Urinary bladder (tissue), 4 donors: ENCODE measurements around the gene CANX. TPM values are rescaled to one million over a fixed set of nuclear protein-coding genes. Genes with fewer than 3 reads are reported as not detected.

Experiments used
- DNase-seq: peaks from one replicate; pipeline ENCODE4 v3.0.0-alpha.2; 2015; ENCODE audit errors: extremely low spot score
- H3K27ac ChIP-seq: one replicate; pipeline ENCODE4 v1.5.1; 2013; ENCODE audit warnings: low read depth, mild to moderate bottlenecking, moderate library complexity
- H3K36me3 ChIP-seq: one replicate; pipeline ENCODE4 v1.6.1; 2013; ENCODE audit warnings: mild to moderate bottlenecking, moderate library complexity; ENCODE audit not compliant: insufficient read depth
- H3K4me1 ChIP-seq: one replicate; pipeline ENCODE4 v1.6.1; 2013; ENCODE audit warnings: mild to moderate bottlenecking, moderate library complexity; ENCODE audit not compliant: insufficient read depth
- H3K4me3 ChIP-seq: one replicate; pipeline ENCODE4 v1.5.1; 2013; ENCODE audit warnings: low read depth, low read length
- WGBS: extraction: QIAGEN DNeasy Blood & Tissue Kit; methylation state at CpG from one replicate; pipeline ENCODE4 v1.1.7; 2013; 5-methylcytosine and 5-hydroxymethylcytosine counted together
- polyA plus RNA-seq: library from polyadenylated mRNA; stranded (reverse); fragments of 200-250 nt; gene quantifications from one replicate; pipeline ENCODE4 v1.2.3, GENCODE V29; 2013
- total RNA-seq: library from RNA; depleted of rRNA; stranded (reverse); fragments of >200 nt; gene quantifications from one replicate; pipeline ENCODE4 v1.2.3, GENCODE V29; 2014
- donor health status: healthy with polysubstance abuse.
- donor health status: healthy.

Gene CANX
- total and polyA plus RNA-seq, 2 donors = 195 to 422 TPM

DNA sequence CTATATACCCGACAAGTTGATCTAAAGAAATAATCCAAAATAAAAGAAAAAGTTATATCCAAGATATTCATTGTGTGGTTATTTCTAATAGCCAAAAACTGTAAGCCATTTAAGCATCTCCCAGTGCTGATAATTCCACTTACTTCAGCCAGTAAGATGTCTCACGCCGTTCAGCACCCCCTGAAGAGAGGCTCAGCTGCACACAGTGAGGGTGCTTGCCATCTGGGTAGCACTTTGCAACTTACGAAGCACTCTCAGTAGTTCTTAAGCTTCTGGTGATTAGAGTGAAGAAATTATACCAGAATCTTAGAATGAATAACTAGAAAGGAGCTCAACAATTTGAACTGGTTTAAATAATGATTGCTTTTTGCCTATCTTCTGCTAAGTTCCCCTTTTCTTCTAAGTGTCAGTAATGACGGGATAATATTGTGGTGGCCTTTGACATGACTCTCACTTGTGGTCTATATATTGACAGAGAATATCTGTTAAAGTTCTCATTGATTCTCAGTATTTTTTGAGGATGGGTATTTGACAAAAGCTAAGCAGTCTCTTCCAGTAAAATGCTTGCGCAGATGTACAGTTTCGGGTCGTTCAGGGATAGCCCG, 68.8 kb downstream of the CANX start:
- Histone ChIP-seq H3K4me1 (peaks cover 2% of the 10 kb centered on the region), H3K36me3 (peaks cover 8% of the 10 kb centered on the region), H3K4me3 (no peak overlapping the region), H3K27ac (no peak overlapping the region)
- 90% methylated on average over 9 of the region's 9 CpGs for WGBS
- DNase-seq = no peak

GRCh38 chr5:179768326-179769085, 69.7 kb downstream of the CANX start:
- no peak for DNase-seq
- Histone ChIP-seq H3K36me3 (peaks cover 10% of the 10 kb centered on the region), H3K27ac (no peak overlapping the region), H3K4me3 (no peak overlapping the region), H3K4me1 (no peaks in the 10 kb centered on the region)
- WGBS = 84% methylated on average over 18 of the region's 18 CpGs

- 84% methylated on average over 6 of the region's 6 CpGs for WGBS
- H3K4me3 ChIP-seq = no peak overlapping the region
- peaks cover 10% of the 10 kb centered on the region for H3K36me3 ChIP-seq
- no peaks in the 10 kb centered on the region for H3K4me1 ChIP-seq
- no peak for DNase-seq
- H3K27ac ChIP-seq = no peak overlapping the region
These were observed 70.5 kb downstream of the CANX start for GRCh38 chr5:179769271-179769670.

DNA sequence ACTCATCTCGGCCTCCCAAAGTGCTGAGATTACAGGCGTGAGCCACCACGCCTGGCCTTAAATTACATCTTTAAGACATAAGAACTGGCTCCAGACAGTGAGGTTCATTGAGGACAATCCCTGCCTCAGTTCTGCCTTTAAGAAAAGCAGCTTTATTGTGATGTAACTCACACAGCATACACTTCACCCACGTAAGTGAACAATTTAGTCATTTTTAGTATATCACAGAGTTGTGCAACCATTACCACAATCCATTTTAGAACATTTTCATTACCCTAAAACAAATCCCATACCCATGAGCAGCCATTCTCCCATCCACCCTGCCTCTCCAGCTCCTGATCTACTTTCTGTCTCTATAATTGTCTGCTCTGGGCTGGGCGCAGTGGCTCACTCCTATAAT, 71.0 kb downstream of the CANX start:
- 86% methylated on average over 5 of the region's 5 CpGs for WGBS
- no peak for DNase-seq
- Histone ChIP-seq H3K4me3 (no peak overlapping the region), H3K27ac (no peak overlapping the region), H3K36me3 (peaks cover 10% of the 10 kb centered on the region), H3K4me1 (no peaks in the 10 kb centered on the region)

DNA sequence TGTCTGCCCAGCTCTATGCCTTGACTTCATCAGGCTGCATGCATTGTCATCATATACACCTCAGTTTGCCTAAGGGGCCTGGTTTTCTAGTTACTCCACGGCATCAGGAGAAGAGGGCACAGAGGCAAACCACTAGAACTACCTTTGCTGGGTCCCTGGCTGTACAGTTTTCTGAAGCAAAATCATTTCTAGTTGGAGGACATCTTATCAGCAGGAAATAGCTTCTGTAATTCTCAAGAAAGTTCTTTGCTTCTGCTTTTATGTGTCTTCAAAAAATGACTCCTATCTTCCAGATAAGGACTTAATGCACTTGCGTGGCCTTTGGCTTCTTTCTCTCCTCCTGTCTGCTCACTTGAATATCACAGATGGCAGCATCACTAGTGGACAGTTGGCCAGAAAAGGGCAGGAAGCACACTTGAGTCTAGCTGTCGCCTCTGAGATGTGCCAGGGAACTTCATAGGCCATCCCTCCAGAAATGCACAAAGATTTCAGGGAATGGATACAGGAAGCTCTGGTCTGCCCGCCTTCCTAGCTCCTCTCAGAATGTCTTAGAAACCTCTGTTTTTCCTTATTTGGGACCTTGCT, 72.6 kb downstream of the CANX start:
- H3K36me3 ChIP-seq = peaks cover 10% of the 10 kb centered on the region

GRCh38 chr5:179772351-179772750, 73.6 kb downstream of the CANX start:
- no peaks in the 10 kb centered on the region for H3K4me1 ChIP-seq
- H3K36me3 ChIP-seq = peaks cover 12% of the 10 kb centered on the region
- 94% methylated on average over 6 of the region's 6 CpGs for WGBS
- no peak overlapping the region for H3K4me3 ChIP-seq
- no peak overlapping the region for H3K27ac ChIP-seq
- DNase-seq = no peak

More for the DNA sequence above, 72.6 kb downstream of the CANX start:
- Histone ChIP-seq H3K27ac (no peak overlapping the region), H3K4me1 (no peaks in the 10 kb centered on the region), H3K4me3 (no peak overlapping the region)
- WGBS = 86% methylated on average over 4 of the region's 4 CpGs
- DNase-seq = no peak

GRCh38 chr5:179773686-179774040, 74.9 kb downstream of the CANX start:
- Histone ChIP-seq H3K4me1 (no peaks in the 10 kb centered on the region), H3K4me3 (no peak overlapping the region), H3K36me3 (peaks cover 16% of the 10 kb centered on the region), H3K27ac (no peak overlapping the region)
- no peak for DNase-seq
- 94% methylated on average over 9 of the region's 9 CpGs for WGBS

GRCh38 chr5:179774442-179774841, 75.7 kb downstream of the CANX start:
- no peak overlapping the region for H3K27ac ChIP-seq
- no peak overlapping the region for H3K4me3 ChIP-seq
- H3K4me1 ChIP-seq = no peaks in the 10 kb centered on the region
- WGBS = 96% methylated on average over 12 of the region's 12 CpGs
- no peak for DNase-seq
- H3K36me3 ChIP-seq = peaks cover 14% of the 10 kb centered on the region

DNA sequence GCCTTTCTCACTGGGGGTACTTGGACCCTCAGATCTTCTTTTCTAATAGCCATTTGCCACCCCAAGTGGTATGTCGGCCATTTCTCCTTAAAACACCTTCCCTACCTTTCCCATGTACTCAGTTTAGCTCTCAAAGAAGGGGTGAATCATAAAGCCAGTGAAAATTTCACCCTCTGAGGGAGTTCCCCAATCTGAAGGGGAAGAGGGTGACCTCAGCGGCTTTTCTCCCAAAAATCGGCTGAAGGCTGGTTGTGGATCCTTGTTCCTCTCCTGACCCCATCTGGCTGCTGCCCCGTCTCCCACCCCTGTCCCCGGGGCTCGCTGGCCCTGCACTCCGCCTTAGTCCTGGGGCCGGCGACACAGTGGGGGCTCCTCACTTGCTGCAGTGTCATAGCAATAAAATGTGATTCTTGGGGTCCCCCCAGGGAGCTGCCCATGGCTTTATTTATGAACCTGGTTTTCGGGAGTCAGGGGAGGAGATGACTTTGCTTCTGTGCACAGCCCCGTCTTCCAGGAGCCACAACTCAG, 77.7 kb downstream of the CANX start:
- DNase-seq = no peak
- Histone ChIP-seq H3K27ac (no peak overlapping the region), H3K4me3 (no peak overlapping the region), H3K4me1 (no peaks in the 10 kb centered on the region), H3K36me3 (peaks cover 10% of the 10 kb centered on the region)
- 88% methylated on average over 11 of the region's 11 CpGs for WGBS

GRCh38 chr5:179777456-179777855, 78.7 kb downstream of the CANX start:
- H3K4me3 ChIP-seq = no peak overlapping the region
- H3K36me3 ChIP-seq = peaks cover 8% of the 10 kb centered on the region
- H3K4me1 ChIP-seq = no peaks in the 10 kb centered on the region
- WGBS = 90% methylated on average over 10 of the region's 10 CpGs
- no peak overlapping the region for H3K27ac ChIP-seq
- DNase-seq = no peak

- WGBS = 74% methylated on average over 9 of the region's 9 CpGs
- no peak overlapping the region for H3K27ac ChIP-seq
- H3K4me3 ChIP-seq = no peak overlapping the region
- peaks cover 8% of the 10 kb centered on the region for H3K36me3 ChIP-seq
- no peak for DNase-seq
- no peaks in the 10 kb centered on the region for H3K4me1 ChIP-seq
These were observed 79.1 kb downstream of the CANX start for GRCh38 chr5:179777909-179778308.

GRCh38 chr5:179778591-179778990, 79.8 kb downstream of the CANX start:
- Histone ChIP-seq H3K36me3 (peaks cover 6% of the 10 kb centered on the region), H3K4me1 (no peaks in the 10 kb centered on the region), H3K27ac (no peak overlapping the region), H3K4me3 (no peak overlapping the region)
- DNase-seq = no peak
- 91% methylated on average over 5 of the region's 5 CpGs for WGBS

- no peak overlapping the region for H3K27ac ChIP-seq
- no peak for DNase-seq
- no peaks in the 10 kb centered on the region for H3K4me1 ChIP-seq
- peaks cover 6% of the 10 kb centered on the region for H3K36me3 ChIP-seq
- 96% methylated on average over 4 of the region's 4 CpGs for WGBS
- H3K4me3 ChIP-seq = no peak overlapping the region
These were observed 81.1 kb downstream of the CANX start for GRCh38 chr5:179779826-179780225.

DNA sequence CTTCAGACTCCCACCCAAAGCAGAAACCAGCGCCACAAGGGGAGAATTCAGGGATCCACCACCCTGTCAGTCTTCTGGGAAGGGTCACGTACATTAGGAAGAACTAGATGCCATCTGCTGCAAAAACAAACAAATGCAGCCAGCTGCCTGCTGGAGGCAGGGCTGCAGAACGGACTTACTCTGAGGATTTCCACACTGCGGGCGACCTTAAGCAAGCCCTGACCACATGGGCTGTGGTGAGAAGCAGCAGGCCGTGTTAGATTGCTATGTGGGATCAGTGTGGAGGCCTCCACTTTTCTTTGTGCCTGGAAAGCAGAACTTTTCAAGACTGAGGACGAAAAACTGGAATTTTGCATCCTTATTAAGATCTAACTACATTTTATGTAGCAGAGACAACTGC, 81.6 kb downstream of the CANX start:
- no peaks in the 10 kb centered on the region for H3K4me1 ChIP-seq
- no peak overlapping the region for H3K4me3 ChIP-seq
- peaks cover 6% of the 10 kb centered on the region for H3K36me3 ChIP-seq
- 83% methylated on average over 7 of the region's 7 CpGs for WGBS
- no peak for DNase-seq
- H3K27ac ChIP-seq = no peak overlapping the region
